ENCODE measurements around the gene NOS1AP.

NOS1AP gene

DNA sequence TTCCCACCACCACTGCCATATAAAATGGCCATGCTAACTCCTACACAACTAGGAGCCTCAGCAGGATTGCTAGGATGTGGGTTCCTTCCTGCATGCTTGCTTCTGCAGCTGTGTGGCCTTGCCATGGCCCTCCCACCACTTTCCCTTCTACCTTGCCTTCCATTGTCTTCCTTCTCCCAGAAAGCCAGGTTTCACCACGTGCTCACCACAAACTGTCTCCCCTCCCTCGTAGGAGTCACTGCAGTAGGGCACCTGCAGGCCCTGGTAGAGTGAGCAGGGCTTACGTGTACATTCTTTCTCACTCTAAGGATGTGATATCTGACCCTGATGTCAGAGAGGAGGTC lies 315.8 kb downstream of the NOS1AP start:
- Mint-ChIP-seq H3K27me3 (peaks cover 2% of the 10 kb centered on the region), H3K27ac (no peak overlapping the region), H3K4me3 (no peak overlapping the region), H3K4me1 (ENCODE audit: low read depth) (no peaks in the 10 kb centered on the region), H3K36me3 (no peaks in the 10 kb centered on the region), H3K9me3 (ENCODE audit: low read depth) (no peaks in the 10 kb centered on the region)

- Mint-ChIP-seq H3K4me1 (ENCODE audit: low read depth) (no peaks in the 10 kb centered on the region), H3K27ac (no peak overlapping the region), H3K36me3 (no peaks in the 10 kb centered on the region), H3K9me3 (ENCODE audit: low read depth) (no peaks in the 10 kb centered on the region), H3K27me3 (peaks cover 5% of the 10 kb centered on the region), H3K4me3 (no peak overlapping the region)
These were observed 316.2 kb downstream of the NOS1AP start for GRCh38 chr1:162385702-162386101.

- no peak overlapping the region for H3K4me3 Mint-ChIP-seq
- peaks cover 5% of the 10 kb centered on the region for H3K27me3 Mint-ChIP-seq
- H3K27ac Mint-ChIP-seq = no peak overlapping the region
- H3K9me3 Mint-ChIP-seq (ENCODE audit: low read depth) = no peaks in the 10 kb centered on the region
- no peaks in the 10 kb centered on the region for H3K36me3 Mint-ChIP-seq
- H3K4me1 Mint-ChIP-seq (ENCODE audit: low read depth) = no peaks in the 10 kb centered on the region
These were observed 317.1 kb downstream of the NOS1AP start for GRCh38 chr1:162386292-162387225.

- Mint-ChIP-seq H3K27me3 (peaks cover 6% of the 10 kb centered on the region), H3K4me3 (no peak overlapping the region), H3K4me1 (ENCODE audit: low read depth) (no peaks in the 10 kb centered on the region), H3K9me3 (ENCODE audit: low read depth) (no peaks in the 10 kb centered on the region), H3K36me3 (no peaks in the 10 kb centered on the region), H3K27ac (no peak overlapping the region)
These were observed 318.0 kb downstream of the NOS1AP start for GRCh38 chr1:162387226-162388082.

- no peaks in the 10 kb centered on the region for H3K36me3 Mint-ChIP-seq
- H3K4me3 Mint-ChIP-seq = no peak overlapping the region
- H3K27me3 Mint-ChIP-seq = peaks cover 6% of the 10 kb centered on the region
- no peaks in the 10 kb centered on the region for H3K9me3 Mint-ChIP-seq (ENCODE audit: low read depth)
- H3K27ac Mint-ChIP-seq = no peak overlapping the region
- H3K4me1 Mint-ChIP-seq (ENCODE audit: low read depth) = no peaks in the 10 kb centered on the region
These were observed 318.6 kb downstream of the NOS1AP start for GRCh38 chr1:162388083-162388594.

- no peaks in the 10 kb centered on the region for H3K4me1 Mint-ChIP-seq (ENCODE audit: low read depth)
- no peaks in the 10 kb centered on the region for H3K36me3 Mint-ChIP-seq
- H3K27ac Mint-ChIP-seq = no peak overlapping the region
- H3K4me3 Mint-ChIP-seq = no peak overlapping the region
- no peaks in the 10 kb centered on the region for H3K9me3 Mint-ChIP-seq (ENCODE audit: low read depth)
- H3K27me3 Mint-ChIP-seq = peaks cover 9% of the 10 kb centered on the region
These were observed 319.1 kb downstream of the NOS1AP start for GRCh38 chr1:162388615-162389014.

GRCh38 chr1:162389021-162389818 lies 319.7 kb downstream of the NOS1AP start:
- Mint-ChIP-seq H3K4me1 (ENCODE audit: low read depth) (no peaks in the 10 kb centered on the region), H3K27ac (no peak overlapping the region), H3K36me3 (no peaks in the 10 kb centered on the region), H3K27me3 (peaks cover 9% of the 10 kb centered on the region), H3K9me3 (ENCODE audit: low read depth) (no peaks in the 10 kb centered on the region), H3K4me3 (no peak overlapping the region)

GRCh38 chr1:162389971-162390370 lies 320.5 kb downstream of the NOS1AP start:
- Mint-ChIP-seq H3K4me1 (ENCODE audit: low read depth) (no peaks in the 10 kb centered on the region), H3K27ac (no peak overlapping the region), H3K27me3 (peaks cover 9% of the 10 kb centered on the region), H3K9me3 (ENCODE audit: low read depth) (no peaks in the 10 kb centered on the region), H3K36me3 (no peaks in the 10 kb centered on the region), H3K4me3 (no peak overlapping the region)

- Mint-ChIP-seq H3K4me1 (ENCODE audit: low read depth) (no peaks in the 10 kb centered on the region), H3K27me3 (peaks cover 9% of the 10 kb centered on the region), H3K36me3 (no peaks in the 10 kb centered on the region), H3K9me3 (ENCODE audit: low read depth) (no peaks in the 10 kb centered on the region), H3K4me3 (no peak overlapping the region), H3K27ac (no peak overlapping the region)
These were observed 321.1 kb downstream of the NOS1AP start for GRCh38 chr1:162390396-162391185.

DNA sequence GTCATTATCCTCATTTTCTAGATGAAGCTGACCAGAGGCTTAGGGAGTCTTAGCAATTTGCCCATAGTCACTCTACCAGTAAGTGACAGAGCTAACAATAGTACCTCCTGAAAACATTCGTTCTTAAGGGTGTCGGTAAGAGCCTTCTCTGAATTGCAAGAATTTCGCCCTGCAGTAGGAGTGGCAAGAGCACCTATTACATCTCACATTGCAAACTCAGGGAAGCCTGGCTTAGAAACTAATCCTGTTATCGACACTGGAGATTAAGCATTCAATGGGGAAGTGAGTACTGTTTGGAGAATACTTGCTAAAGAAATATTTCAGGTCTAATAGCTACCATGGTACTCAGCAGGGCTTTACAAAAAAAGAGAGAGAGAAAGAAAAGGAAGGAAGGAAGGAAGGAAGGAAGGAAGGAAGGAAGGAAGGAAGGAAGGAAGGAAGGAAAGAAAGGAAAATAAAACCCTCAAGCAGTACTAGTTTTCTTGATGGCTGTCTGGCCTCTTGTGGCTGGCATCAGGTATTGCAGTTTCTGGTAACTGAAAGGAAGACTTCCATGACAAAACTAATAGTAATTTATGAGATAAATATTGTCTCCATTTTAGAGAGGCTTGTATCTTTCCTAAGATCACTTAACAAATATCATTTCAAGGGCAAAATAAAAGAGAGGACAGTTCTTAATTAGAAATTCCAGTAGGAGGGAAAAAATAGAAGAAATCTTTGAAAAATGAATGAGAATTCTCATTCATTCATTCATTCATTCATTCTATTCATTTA lies 322.5 kb downstream of the NOS1AP start:
- no peaks in the 10 kb centered on the region for H3K4me1 Mint-ChIP-seq (ENCODE audit: low read depth)
- H3K36me3 Mint-ChIP-seq = no peaks in the 10 kb centered on the region
- peaks cover 16% of the 10 kb centered on the region for H3K27me3 Mint-ChIP-seq
- H3K9me3 Mint-ChIP-seq (ENCODE audit: low read depth) = no peaks in the 10 kb centered on the region
- no peak overlapping the region for H3K4me3 Mint-ChIP-seq
- no peak overlapping the region for H3K27ac Mint-ChIP-seq

DNA sequence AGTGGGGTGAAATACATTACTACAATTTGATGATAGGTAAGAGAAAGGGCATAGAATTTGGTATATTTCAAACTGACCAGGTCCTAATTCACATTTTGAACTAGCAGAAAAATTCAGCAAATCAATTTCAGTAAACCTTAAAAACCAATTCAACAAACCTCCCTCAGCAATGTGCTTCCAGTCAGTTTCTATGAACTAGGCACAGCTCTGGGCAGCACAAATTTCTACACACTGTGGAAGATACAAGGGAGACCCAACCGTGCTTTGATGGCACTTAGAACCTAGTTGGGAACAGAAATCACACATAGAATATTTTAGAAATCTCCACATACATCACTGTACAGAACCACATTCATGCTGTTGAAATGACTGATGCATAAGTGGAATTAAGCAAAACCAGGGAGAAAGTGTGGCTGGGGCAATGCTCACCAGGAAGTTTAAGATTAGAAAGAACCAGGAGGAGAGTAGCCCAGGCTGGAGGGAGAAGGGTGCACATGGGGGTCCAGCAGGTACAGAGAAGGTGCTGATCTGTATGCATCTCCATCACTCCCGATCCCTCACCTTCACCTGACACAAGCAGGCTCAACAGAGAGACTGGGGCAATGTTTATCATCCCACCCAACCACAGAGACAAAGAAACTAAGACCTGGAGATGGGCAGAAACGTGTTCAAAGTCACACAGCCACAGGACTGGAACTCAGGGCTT lies 326.9 kb downstream of the NOS1AP start:
- no peak overlapping the region for H3K27ac Mint-ChIP-seq
- H3K36me3 Mint-ChIP-seq = no peaks in the 10 kb centered on the region
- no peaks in the 10 kb centered on the region for H3K9me3 Mint-ChIP-seq (ENCODE audit: low read depth)
- H3K27me3 Mint-ChIP-seq = peaks cover 25% of the 10 kb centered on the region
- no peaks in the 10 kb centered on the region for H3K4me1 Mint-ChIP-seq (ENCODE audit: low read depth)
- no peak overlapping the region for H3K4me3 Mint-ChIP-seq

- H3K4me3 Mint-ChIP-seq = no peak overlapping the region
- H3K27ac Mint-ChIP-seq = no peak overlapping the region
- no peaks in the 10 kb centered on the region for H3K9me3 Mint-ChIP-seq (ENCODE audit: low read depth)
- no peaks in the 10 kb centered on the region for H3K36me3 Mint-ChIP-seq
- no peaks in the 10 kb centered on the region for H3K4me1 Mint-ChIP-seq (ENCODE audit: low read depth)
- H3K27me3 Mint-ChIP-seq = peaks cover 27% of the 10 kb centered on the region
These were observed 327.6 kb downstream of the NOS1AP start for GRCh38 chr1:162397039-162397448.

DNA sequence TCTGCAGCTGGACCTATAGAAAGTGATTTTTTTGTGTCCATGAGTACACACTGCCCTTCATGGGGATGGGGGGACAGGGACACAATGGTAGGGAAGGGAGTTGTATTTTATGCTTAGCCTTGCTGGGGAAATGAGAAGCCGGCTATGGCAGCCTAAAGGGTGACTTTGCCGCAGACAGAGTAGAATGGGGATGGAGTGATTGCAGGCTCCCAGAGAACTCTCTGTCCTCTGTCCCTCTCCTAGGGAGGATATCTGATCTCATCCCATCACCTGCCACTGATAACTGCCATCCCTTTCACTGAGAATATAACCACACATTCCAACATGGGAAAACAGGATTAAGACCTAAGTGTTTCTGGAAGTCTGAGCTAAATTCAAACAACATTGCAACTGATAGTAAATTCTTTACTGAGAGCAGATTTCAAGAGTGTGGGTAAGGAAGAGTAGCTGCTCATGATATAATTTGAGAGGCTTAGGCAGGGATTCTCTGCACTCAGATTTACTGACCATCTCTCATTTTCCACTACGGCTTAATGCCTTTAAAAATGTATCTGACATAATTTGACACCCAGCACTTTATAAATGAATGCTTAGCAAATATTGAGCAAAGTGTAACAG lies 328.6 kb downstream of the NOS1AP start:
- H3K9me3 Mint-ChIP-seq (ENCODE audit: low read depth) = no peaks in the 10 kb centered on the region
- peaks cover 29% of the 10 kb centered on the region for H3K27me3 Mint-ChIP-seq
- H3K27ac Mint-ChIP-seq = no peak overlapping the region
- H3K4me3 Mint-ChIP-seq = no peak overlapping the region
- no peaks in the 10 kb centered on the region for H3K36me3 Mint-ChIP-seq
- H3K4me1 Mint-ChIP-seq (ENCODE audit: low read depth) = no peaks in the 10 kb centered on the region
